Left lung (tissue), 10 donors: ENCODE results near the gene HAUS7. TPM values are rescaled to one million over a fixed set of nuclear protein-coding genes. Genes with fewer than 3 reads are reported as not detected.

ENCODE experiments used
- ATAC-seq: fragments of 200-7000 bp; cut with Tn5 transposase; one replicate; pipeline ENCODE4 v1.9.1; 2020; ENCODE audit warnings: moderate library complexity
- DNase-seq, 4 donors: peaks; one replicate each; pipeline ENCODE4 v3.0.0-alpha.2; 2013 to 2020
- H3K27ac ChIP-seq, 2 donors: fragments of 200-600 bp; sonication (generic) in 1 of 2; one replicate each; pipeline versions ENCODE4 v1.5.0 to v1.8.0; 2020 to 2021
- H3K27me3 ChIP-seq, 2 donors: fragments of 200-600 bp; sonication (generic) in 1 of 2; one replicate each; pipeline versions ENCODE4 v1.5.0 to v1.8.0; 2020 to 2021
- H3K36me3 ChIP-seq, 2 donors: fragments of 200-600 bp; sonication (generic) in 1 of 2; one replicate each; pipeline versions ENCODE4 v1.5.0 to v1.8.0; 2020 to 2021
- H3K4me1 ChIP-seq, 2 donors: fragments of 200-600 bp; one replicate each; pipeline ENCODE4 v1.8.0; 2021
- H3K4me3 ChIP-seq, 2 donors: fragments of 200-600 bp; sonication (generic) in 1 of 2; one replicate each; pipeline versions ENCODE4 v1.5.0 to v1.8.0; 2020 to 2021; ENCODE audit warnings: mild to moderate bottlenecking in 1 of 2
- H3K9me3 ChIP-seq, 2 donors: fragments of 200-600 bp; sonication (generic) in 1 of 2; one replicate each; pipeline versions ENCODE4 v1.5.0 to v1.8.0; 2020 to 2021
- intact Hi-C, 2 donors: fragments of 100-400 bp; cut with DNase I; formaldehyde crosslinking; loops; one replicate each; pipeline versions ENCODE4 v1.11.2 to v1.14.2; 2022
- polyA plus RNA-seq, 6 donors: library from polyadenylated mRNA; unstranded; fragments of 120-200 nt; gene quantifications; one replicate each; pipeline ENCODE4 v1.2.1, GENCODE V29; 2013; ENCODE audit not compliant: insufficient read length in 6 of 6
- total RNA-seq, 2 donors: library from RNA; stranded (reverse); fragmentation: NEBNext Ultra II Directional; extraction: Animal tissue kit (Norgen Biotek cat#: 25700); gene quantifications; one replicate each; pipeline ENCODE4 v1.2.1, GENCODE V29; 2021
- TF ChIP-seq, protein P1 (sequence below), 2 donors: fragments of 200-600 bp; sonication (generic) in 1 of 2; IDR thresholded peaks; one replicate each; pipeline versions ENCODE4 v1.5.0 to v1.8.0; 2021; ENCODE audit warnings: antibody characterized with exemption in 2 of 2
- donor health status: DM: no; HTN: yes; CAD: no.
- donor health status: DM: no; HTN: no; CAD: no.

Gene HAUS7
- total and polyA plus RNA-seq, 8 donors = 20.1 to 42.4 (median 33.7) TPM

DNA sequence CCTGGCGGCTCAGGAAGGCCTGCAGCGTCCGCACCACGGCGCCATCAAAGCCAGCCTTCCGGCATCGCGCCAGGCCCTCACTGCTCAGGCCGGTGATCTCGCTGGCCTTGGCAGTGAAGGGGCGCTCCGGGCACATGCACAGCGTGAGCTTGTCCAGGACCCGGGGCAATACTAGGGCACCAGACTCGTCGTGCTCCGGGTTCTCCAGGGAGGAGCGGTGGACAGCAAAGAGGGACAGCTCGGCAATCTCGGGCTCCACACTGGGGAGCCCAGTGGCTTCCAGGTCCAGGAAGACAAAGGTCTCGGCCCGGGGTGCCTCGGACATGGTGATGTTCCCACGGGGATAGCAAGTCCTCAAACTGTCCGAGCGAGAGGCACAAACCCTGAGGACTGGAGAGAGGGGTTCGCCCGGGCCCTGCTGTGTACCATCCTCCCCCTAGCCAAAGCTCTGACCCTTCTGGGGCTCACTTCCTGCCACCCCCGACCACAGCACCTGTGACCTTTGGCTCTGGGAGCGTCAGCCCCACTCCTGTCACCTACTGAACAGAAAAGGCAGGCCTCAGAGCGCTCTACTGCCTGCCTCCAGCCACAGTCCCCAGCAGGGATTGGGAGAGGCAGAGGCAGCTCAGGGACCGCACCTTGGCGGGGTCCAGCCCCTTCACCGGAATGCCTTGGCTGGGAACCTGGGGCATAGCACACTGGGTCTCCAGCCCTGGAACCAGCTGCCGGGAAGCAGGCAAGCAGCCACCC lies 25.1 kb downstream of the HAUS7 start:
- H3K27me3 ChIP-seq = no peaks in the 10 kb centered on the region
- no peaks in the 10 kb centered on the region for H3K4me1 ChIP-seq
- H3K4me3 ChIP-seq = no peak overlapping the region
- ATAC-seq (no peak), DNase-seq (peak in 1 of 4 donors; percentile 29)
- peaks cover 0 to 20% of the 10 kb centered on the region in 2 donors for H3K36me3 ChIP-seq
- H3K9me3 ChIP-seq = no peaks in the 10 kb centered on the region
- TF ChIP-seq, protein P1, sequence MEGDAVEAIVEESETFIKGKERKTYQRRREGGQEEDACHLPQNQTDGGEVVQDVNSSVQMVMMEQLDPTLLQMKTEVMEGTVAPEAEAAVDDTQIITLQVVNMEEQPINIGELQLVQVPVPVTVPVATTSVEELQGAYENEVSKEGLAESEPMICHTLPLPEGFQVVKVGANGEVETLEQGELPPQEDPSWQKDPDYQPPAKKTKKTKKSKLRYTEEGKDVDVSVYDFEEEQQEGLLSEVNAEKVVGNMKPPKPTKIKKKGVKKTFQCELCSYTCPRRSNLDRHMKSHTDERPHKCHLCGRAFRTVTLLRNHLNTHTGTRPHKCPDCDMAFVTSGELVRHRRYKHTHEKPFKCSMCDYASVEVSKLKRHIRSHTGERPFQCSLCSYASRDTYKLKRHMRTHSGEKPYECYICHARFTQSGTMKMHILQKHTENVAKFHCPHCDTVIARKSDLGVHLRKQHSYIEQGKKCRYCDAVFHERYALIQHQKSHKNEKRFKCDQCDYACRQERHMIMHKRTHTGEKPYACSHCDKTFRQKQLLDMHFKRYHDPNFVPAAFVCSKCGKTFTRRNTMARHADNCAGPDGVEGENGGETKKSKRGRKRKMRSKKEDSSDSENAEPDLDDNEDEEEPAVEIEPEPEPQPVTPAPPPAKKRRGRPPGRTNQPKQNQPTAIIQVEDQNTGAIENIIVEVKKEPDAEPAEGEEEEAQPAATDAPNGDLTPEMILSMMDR (IDR thresholded peaks at IDR 0.05) = no peak
- H3K27ac ChIP-seq = no peak overlapping the region
- intact Hi-C loops = no loop called here

DNA sequence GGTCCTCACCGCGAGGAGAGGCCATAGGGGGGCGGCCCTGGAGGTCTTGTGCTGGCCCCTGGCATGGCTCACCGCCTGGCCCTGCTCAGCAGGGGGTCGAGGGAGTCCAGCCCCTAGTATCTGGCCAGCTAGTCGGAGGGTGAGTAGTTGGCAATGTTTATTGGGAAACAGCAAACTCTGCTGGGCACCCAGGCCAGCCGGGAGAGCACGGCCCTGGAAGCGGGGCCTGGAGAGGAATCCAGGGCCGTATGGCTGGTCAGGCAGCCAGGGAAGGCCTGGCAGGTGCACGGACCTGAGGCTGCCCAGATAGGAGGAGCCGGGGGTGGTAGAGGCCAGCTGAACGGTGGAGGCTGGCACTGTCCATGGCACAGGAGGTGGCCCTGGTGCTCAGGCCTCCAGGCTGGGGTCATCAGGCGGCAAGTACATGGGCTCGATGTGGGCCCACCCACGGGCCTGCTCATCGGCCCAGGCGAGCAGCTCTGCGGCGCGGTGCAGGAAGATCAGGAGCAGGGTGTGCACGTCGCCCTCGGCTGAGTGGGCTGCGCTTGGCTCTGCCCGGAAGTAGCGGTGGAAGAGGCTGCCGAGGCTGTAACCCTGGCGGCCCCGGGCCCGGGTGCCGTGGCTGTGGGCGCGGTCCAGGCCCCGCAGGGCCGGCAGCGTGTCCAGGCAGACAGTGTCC lies 25.9 kb downstream of the HAUS7 start:
- peak in 1 of 4 donors; percentile 21 for DNase-seq
- intact Hi-C loops = no loop called here

DNA sequence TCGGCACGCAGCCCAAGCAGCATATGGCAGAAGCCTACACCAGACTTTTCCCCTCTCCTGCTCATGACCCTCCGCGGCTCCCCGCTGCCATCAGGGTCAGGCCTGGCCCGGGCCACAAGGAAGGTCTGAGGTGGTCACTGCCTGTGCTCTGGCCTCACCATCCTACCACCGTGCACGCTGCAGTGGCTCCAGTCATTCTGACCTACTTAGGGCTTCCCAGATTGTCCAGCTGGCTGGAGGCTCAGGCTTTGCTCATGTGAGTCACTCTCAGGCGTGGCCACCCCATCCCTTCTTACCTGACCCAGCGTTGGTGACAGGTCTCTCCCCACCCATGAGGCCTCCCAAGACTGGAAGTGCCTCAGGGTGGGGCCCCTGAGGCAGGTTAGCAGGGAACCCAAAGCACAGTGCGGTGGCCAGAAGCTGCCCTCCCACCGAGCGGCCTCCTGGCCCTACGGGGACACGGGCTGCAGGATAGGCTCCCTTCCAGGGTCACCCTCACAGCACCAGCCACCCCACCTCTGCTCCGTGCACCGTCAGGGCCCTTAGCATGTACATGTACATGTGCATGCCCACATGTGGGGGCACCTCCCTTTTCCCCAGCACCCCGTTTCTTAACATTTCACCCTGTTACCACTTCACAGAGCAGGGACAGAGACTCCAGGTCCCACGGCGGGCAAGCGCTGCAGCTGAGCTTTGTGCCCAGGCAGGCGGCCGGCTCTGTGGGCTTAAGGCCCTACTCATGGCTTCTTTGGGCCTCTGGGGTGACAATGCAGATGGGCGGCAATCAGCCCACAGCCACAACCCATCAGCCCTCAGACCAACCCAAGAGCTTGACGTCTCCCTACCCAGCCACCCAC lies 26.7 kb downstream of the HAUS7 start:
- no peaks in the 10 kb centered on the region for H3K9me3 ChIP-seq
- peak in 1 of 4 donors; percentile 46 for DNase-seq
- H3K27ac ChIP-seq = no peak overlapping the region
- ATAC-seq = no peak
- TF ChIP-seq, protein P1 (IDR thresholded peaks at IDR 0.05) = no peak
- peaks cover 0 to 9% of the 10 kb centered on the region in 2 donors for H3K36me3 ChIP-seq
- no peaks in the 10 kb centered on the region for H3K27me3 ChIP-seq
- intact Hi-C loops = no loop called here
- no peaks in the 10 kb centered on the region for H3K4me1 ChIP-seq
- no peak overlapping the region for H3K4me3 ChIP-seq

More for the DNA sequence above, 25.9 kb downstream of the HAUS7 start:
- H3K27me3 ChIP-seq = no peaks in the 10 kb centered on the region
- no peak for ATAC-seq
- TF ChIP-seq, protein P1 (IDR thresholded peaks at IDR 0.05) = no peak
- no peak overlapping the region for H3K4me3 ChIP-seq
- no peaks in the 10 kb centered on the region for H3K9me3 ChIP-seq
- peaks cover 0 to 12% of the 10 kb centered on the region in 2 donors for H3K36me3 ChIP-seq
- no peak overlapping the region for H3K27ac ChIP-seq
- H3K4me1 ChIP-seq = no peaks in the 10 kb centered on the region

DNA sequence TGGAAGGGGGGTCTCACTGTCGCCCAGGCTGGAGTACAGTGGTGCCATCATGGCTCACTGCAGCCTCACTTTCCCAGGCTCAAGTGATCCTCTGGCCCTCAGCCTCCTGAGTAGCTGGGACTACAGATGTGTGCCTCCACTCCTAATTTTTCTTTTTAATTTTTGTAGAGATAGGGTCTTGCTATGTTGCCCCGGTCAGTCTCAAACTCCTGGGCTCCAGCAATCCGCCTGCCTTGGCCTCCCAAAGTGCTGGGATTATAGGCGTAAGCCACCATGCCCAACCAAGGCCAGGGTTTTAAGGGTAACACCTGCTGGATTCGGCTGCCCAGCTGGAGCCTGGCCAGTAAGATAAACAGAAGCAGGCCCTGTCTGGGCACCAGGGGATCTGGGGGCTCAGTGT lies 27.9 kb downstream of the HAUS7 start:
- Histone ChIP-seq H3K27me3 (no peaks in the 10 kb centered on the region), H3K36me3 (peaks cover 0 to 6% of the 10 kb centered on the region in 2 donors), H3K27ac (no peak overlapping the region), H3K4me1 (no peaks in the 10 kb centered on the region), H3K9me3 (no peaks in the 10 kb centered on the region), H3K4me3 (no peak overlapping the region)
- intact Hi-C loops = no loop called here
- TF ChIP-seq, protein P1 (IDR thresholded peaks at IDR 0.05) = no peak
- DNase-seq (no peak), ATAC-seq (no peak)
